Spleen (tissue), 11 donors: Measurements from ENCODE around the gene GALNT8. TPM values are rescaled to one million over a fixed set of nuclear protein-coding genes. Genes with fewer than 3 reads are reported as not detected.

Source experiments
- DNase-seq: peaks from one replicate; pipeline ENCODE4 v3.0.0-alpha.2; 2020
- H3K27ac ChIP-seq, 8 donors: fragments of 200-600 bp; sonication (generic) in 7 of 8; 1 replicate in 4 of 8; 2 replicates in 4 of 8; pipeline versions ENCODE4 v1.5.0 to v1.8.0; 2016 to 2021; ENCODE audit warnings: inconsistent platforms in 4 of 8, mild to moderate bottlenecking in 4 of 8, moderate library complexity in 1 of 8
- H3K27me3 ChIP-seq, 7 donors: fragments of 200-600 bp; sonication (generic) in 6 of 7; replicated peaks in 1 of 7; 1 replicate in 4 of 7; 2 replicates in 3 of 7; pipeline versions ENCODE4 v1.5.0 to v1.8.0; 2016 to 2021; ENCODE audit warnings: inconsistent platforms in 3 of 7, mild to moderate bottlenecking in 1 of 7
- H3K36me3 ChIP-seq, 6 donors: fragments of 200-600 bp; sonication (generic) in 5 of 6; 1 replicate in 4 of 6; 2 replicates in 2 of 6; pipeline versions ENCODE4 v1.5.0 to v1.8.0; 2016 to 2021; ENCODE audit warnings: inconsistent platforms in 2 of 6
- H3K4me1 ChIP-seq, 6 donors: fragments of 200-600 bp; sonication (generic) in 5 of 6; 1 replicate in 3 of 6; 2 replicates in 3 of 6; pipeline versions ENCODE4 v1.5.0 to v1.8.0; 2016 to 2021; ENCODE audit warnings: inconsistent platforms in 3 of 6
- H3K4me3 ChIP-seq, 8 donors: fragments of 200-600 bp; sonication (generic) in 7 of 8; 1 replicate in 4 of 8; 2 replicates in 4 of 8; pipeline versions ENCODE4 v1.5.0 to v1.8.0; 2016 to 2021; ENCODE audit warnings: inconsistent platforms in 4 of 8, mild to moderate bottlenecking in 4 of 8, moderate library complexity in 2 of 8
- H3K9me3 ChIP-seq, 8 donors: fragments of 200-600 bp; sonication (generic) in 7 of 8; 1 replicate in 4 of 8; 2 replicates in 4 of 8; pipeline versions ENCODE4 v1.5.0 to v1.8.0; 2016 to 2021; ENCODE audit warnings: inconsistent platforms in 4 of 8
- CTCF ChIP-seq, 11 experiments: fragments of 200-600 bp in 7 of 11; fragments of 450-650 bp in 4 of 11; sonication (generic) in 4 of 11; IDR thresholded peaks in 8 of 11; conservative IDR thresholded peaks in 3 of 11; 1 replicate in 7 of 11; 2 replicates in 4 of 11; pipeline versions ENCODE4 v1.4.0 to v1.8.0; 2016 to 2021; ENCODE audit warnings: antibody characterized with exemption in 11 of 11, inconsistent platforms in 4 of 11, mild to moderate bottlenecking in 1 of 11
- POLR2A ChIP-seq, 3 donors: fragments of 450-650 bp; IDR thresholded peaks; one replicate each; pipeline ENCODE4 v1.5.1; 2017; ENCODE audit warnings: antibody characterized with exemption in 3 of 3, mild to moderate bottlenecking in 1 of 3
- POLR2AphosphoS5 ChIP-seq, 3 donors: sonication (generic); formaldehyde crosslinking; IDR thresholded peaks; one replicate each; pipeline ENCODE4 v1.5.1; 2017; ENCODE audit warnings: antibody characterized with exemption in 3 of 3
- WGBS, 5 donors: extraction: QIAGEN DNeasy Blood & Tissue Kit in 3 of 5; methylation state at CpG; one replicate each; pipeline versions ENCODE4 v1.1.5 to v1.1.7; 2013 to 2018; 5-methylcytosine and 5-hydroxymethylcytosine counted together
- intact Hi-C: fragments of 100-400 bp; cut with DNase I; formaldehyde crosslinking; loops from one replicate; pipeline ENCODE4 v1.15.0; 2023; ENCODE audit warnings: low total_unique reads
- polyA plus RNA-seq, 3 donors: library from polyadenylated mRNA; stranded (reverse); fragments of 200-250 nt; gene quantifications; one replicate each; pipeline ENCODE4 v1.2.1, GENCODE V29; 2013
- total RNA-seq, 7 donors: library from RNA; depleted of rRNA in 3 of 7; stranded (reverse); fragments of >200 nt in 3 of 7; fragmentation: NEBNext Ultra II Directional in 4 of 7; extraction: Animal tissue kit (Norgen Biotek cat#: 25700) in 4 of 7; gene quantifications; one replicate each; pipeline versions ENCODE4 v1.1.0 to v1.2.1, GENCODE V29; 2016 to 2021
- donor health status: healthy with polysubstance abuse.
- donor health status: DM: no; HTN: no; CAD: no; lungs with moderate emphysema.
- donor health status: DM: no; HTN: no; CAD: no.
- donor health status: Bipolar disorder and iron deficiency.
- donor health status: healthy.
- donor health status: DM: no; HTN: no; CAD: no.
- donor health status: DM: yes; HTN: yes; CAD: no.

Gene GALNT8
- total and polyA plus RNA-seq, 10 donors: 0.59 to 3.7 (median 1.5) TPM

GRCh38 chr12:4734625-4735340 lies 14.6 kb downstream of the GALNT8 start:
- H3K27ac ChIP-seq: no peak overlapping the region
- 88 to 96% (median 94%) methylated on average over 4 of the region's 4 CpGs for WGBS, 5 donors
- H3K4me1 ChIP-seq: no peaks in the 10 kb centered on the region
- intact Hi-C loops: no loop called here
- no peak for DNase-seq
- H3K36me3 ChIP-seq: no peaks in the 10 kb centered on the region
- H3K4me3 ChIP-seq: no peak overlapping the region
- no peaks in the 10 kb centered on the region for H3K9me3 ChIP-seq
- peaks cover 0 to 18% (median 0%) of the 10 kb centered on the region in 7 donors for H3K27me3 ChIP-seq
- TF ChIP-seq POLR2AphosphoS5 (IDR thresholded peaks at IDR 0.05) (no peak), CTCF (IDR thresholded peaks at IDR 0.05 in 8 of 11, conservative IDR thresholded peaks at IDR 0.05 in 3 of 11) (no peak), POLR2A (IDR thresholded peaks at IDR 0.05) (no peak)

- Histone ChIP-seq H3K4me1 (no peaks in the 10 kb centered on the region), H3K27ac (no peak overlapping the region), H3K9me3 (no peaks in the 10 kb centered on the region), H3K27me3 (peaks cover 0 to 18% (median 0%) of the 10 kb centered on the region in 7 donors), H3K4me3 (no peak overlapping the region), H3K36me3 (no peaks in the 10 kb centered on the region)
- DNase-seq: no peak
- intact Hi-C loops: no loop called here
- WGBS, 5 donors: 74 to 95% (median 82%) methylated on average over 1 of the region's 1 CpG
- TF ChIP-seq CTCF (IDR thresholded peaks at IDR 0.05 in 8 of 11, conservative IDR thresholded peaks at IDR 0.05 in 3 of 11): no peak
- TF ChIP-seq POLR2AphosphoS5 (IDR thresholded peaks at IDR 0.05): no peak
- no peak for TF ChIP-seq POLR2A (IDR thresholded peaks at IDR 0.05)
Observed at GRCh38 chr12:4736091-4736490, 15.9 kb downstream of the GALNT8 start.

- peaks cover 0 to 17% (median 0%) of the 10 kb centered on the region in 7 donors for H3K27me3 ChIP-seq
- TF ChIP-seq POLR2AphosphoS5 (IDR thresholded peaks at IDR 0.05): no peak
- TF ChIP-seq CTCF (IDR thresholded peaks at IDR 0.05 in 8 of 11, conservative IDR thresholded peaks at IDR 0.05 in 3 of 11): no peak
- no peak for TF ChIP-seq POLR2A (IDR thresholded peaks at IDR 0.05)
- H3K27ac ChIP-seq: no peak overlapping the region
- no peak for DNase-seq
- H3K9me3 ChIP-seq: no peaks in the 10 kb centered on the region
- 82 to 96% (median 91%) methylated on average over 4 of the region's 4 CpGs for WGBS, 5 donors
- no peak overlapping the region for H3K4me3 ChIP-seq
- no peaks in the 10 kb centered on the region for H3K4me1 ChIP-seq
- intact Hi-C loops: no loop called here
- no peaks in the 10 kb centered on the region for H3K36me3 ChIP-seq
Observed at GRCh38 chr12:4738541-4738940, 18.3 kb downstream of the GALNT8 start.

- intact Hi-C loops: no loop called here
- no peaks in the 10 kb centered on the region for H3K9me3 ChIP-seq
- no peak overlapping the region for H3K4me3 ChIP-seq
- H3K4me1 ChIP-seq: no peaks in the 10 kb centered on the region
- no peaks in the 10 kb centered on the region for H3K36me3 ChIP-seq
- WGBS, 5 donors: 85 to 90% (median 88%) methylated on average over 15 of the region's 15 CpGs
- H3K27ac ChIP-seq: no peak overlapping the region
- peaks cover 0 to 4% (median 0%) of the 10 kb centered on the region in 7 donors for H3K27me3 ChIP-seq
- no peak for DNase-seq
- TF ChIP-seq POLR2A (IDR thresholded peaks at IDR 0.05): no peak
- TF ChIP-seq POLR2AphosphoS5 (IDR thresholded peaks at IDR 0.05): no peak
- no peak for TF ChIP-seq CTCF (IDR thresholded peaks at IDR 0.05 in 8 of 11, conservative IDR thresholded peaks at IDR 0.05 in 3 of 11)
Observed at GRCh38 chr12:4742416-4742970, 22.3 kb downstream of the GALNT8 start.
